Left kidney (tissue), 2 donors: Measurements from ENCODE around the gene ZFAND4. TPM values are rescaled to one million over a fixed set of nuclear protein-coding genes. Genes with fewer than 3 reads are reported as not detected.
"Not testable (repeated sequence)": the region's sequence is repeated elsewhere in the genome, so short reads cannot be mapped to it uniquely, and the experiment has no call there.

Source experiments
- DNase-seq: peaks from one replicate; pipeline ENCODE4 v3.0.0-alpha.2; 2013
- polyA plus RNA-seq: library from polyadenylated mRNA; unstranded; fragments of 120-200 nt; gene quantifications from one replicate; pipeline ENCODE4 v1.2.1, GENCODE V29; 2013; ENCODE audit not compliant: insufficient read length

ZFAND4 gene
- polyA plus RNA-seq, 1 donor: 18.2 TPM

DNA sequence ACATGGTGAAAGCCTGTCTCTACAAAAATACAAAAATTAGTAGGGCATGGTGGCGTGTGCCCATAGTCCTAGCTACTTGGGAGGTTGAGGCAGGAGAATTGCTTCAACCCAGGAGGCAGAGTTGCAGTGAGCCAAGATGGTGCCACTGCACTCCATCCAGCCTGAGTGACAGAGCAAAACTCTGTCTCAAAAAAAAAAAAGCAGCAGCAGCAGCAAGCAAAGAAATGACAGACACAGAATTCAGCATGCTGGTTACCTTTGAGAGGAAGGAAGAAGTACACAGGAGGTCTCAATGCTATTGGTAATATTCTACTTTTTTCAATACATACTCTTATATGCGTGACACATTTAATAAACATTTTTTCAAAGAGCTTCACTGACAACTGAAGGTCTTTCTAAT, 81.3 kb downstream of the ZFAND4 start:
- no peak for DNase-seq

DNA sequence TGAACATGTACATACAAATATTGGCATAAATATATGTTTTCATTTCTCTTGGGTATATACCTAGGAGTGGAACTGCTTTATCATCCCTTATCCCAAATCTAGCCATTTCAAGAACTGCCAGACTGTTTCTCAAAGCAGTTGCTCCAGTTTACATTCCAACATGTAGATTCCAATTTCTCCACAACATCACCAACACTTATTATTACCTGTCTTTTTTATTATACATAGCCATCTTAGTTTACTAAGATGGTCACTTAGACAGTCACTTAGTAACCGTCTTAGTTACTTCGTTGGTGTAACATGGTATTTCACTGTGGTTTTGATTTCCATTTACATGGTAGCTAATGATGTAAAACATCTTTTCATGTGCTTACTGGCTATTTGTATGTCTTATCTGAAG, 82.7 kb downstream of the ZFAND4 start:
- DNase-seq: no peak

DNA sequence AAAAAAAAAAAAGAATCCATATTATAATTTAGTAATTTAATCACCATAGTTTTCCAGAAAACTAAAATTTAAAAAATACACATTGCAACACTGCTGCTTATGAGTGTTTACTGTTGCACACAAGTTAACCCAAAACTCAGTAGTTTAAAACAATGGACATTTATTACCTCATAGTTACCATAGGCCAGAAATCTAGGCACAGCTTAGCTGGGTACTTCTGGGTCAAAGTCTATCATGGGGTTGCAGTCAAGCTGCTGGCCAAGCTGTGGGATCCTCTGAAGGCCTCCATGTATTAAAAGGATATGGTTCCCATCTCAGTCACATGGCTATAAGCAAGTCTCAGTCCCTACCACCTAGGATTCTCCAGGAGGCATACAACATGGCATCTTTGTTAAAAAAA, 83.6 kb downstream of the ZFAND4 start:
- no peak for DNase-seq

DNA sequence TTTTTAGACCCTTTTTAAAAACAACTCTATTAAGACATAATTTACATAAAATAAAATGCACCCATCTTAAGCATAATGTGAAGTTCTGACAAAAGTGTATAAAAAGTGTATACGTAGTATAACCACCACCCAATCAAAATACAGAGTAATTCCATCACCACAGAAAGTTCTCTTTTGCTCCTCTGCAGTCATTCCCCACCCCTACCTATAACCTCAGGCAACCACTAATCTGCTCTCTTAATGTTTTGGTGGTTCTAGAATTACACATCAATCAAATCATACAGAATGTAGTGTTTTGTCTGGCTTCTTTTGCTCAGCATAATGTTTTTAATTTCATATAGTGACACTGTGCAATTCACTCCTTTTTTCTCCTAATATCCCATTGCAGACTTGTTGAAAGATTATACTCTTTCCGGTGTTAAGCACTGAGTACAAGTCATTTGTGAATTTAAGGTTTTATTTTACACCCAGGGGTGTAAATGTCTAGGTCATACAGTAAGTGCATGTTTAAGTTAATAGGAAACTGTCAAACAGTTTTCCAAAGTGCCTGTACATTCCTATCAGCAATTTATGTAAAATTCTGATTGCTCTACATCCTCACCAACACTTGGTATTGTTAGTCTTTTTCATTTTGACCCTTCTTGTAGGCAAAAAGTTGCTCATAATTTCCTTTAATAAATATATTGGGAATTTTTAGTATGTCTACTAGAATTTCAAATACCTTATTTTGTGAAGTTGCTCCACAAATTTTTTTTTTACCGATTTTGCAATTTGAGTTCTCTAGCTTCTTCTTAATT, 86.3 kb downstream of the ZFAND4 start:
- no peak for DNase-seq

DNA sequence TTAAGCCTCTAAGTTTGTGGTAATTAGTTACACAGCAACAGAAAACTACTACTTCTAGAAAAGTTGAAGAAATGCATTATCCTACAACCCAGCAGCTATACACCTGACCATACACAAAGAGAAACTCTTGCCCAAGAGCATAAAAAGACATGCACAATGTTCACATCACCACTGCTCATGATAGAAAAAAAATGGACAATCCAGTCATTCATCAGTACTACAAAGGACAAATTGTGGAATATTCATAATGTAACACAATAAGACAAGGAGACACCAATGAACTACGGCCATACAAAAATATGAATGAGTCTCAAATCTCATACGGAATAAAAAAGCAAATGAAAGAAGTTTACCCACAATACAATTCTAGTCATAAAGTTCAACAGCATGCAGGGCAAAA, 87.4 kb downstream of the ZFAND4 start:
- DNase-seq: no peak

DNA sequence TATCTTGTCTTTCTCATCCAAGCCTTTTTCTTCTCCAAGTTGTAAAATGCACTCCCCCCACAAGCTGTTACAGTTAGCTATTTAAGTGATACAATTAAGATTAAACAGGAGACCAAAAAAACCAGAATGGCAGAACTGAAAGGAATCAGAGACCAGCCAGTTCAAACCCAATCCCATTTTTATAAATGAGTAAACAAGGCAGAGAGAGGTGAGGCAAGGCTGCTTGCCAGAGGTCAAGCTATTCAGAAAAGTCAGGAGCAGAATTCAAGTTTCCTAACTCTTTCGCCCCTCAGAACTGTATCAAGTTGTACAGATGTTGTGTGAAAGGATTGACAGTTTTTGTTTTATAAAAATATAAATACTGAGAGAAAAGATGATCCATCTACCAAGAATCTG, 90.2 kb downstream of the ZFAND4 start:
- no peak for DNase-seq

DNA sequence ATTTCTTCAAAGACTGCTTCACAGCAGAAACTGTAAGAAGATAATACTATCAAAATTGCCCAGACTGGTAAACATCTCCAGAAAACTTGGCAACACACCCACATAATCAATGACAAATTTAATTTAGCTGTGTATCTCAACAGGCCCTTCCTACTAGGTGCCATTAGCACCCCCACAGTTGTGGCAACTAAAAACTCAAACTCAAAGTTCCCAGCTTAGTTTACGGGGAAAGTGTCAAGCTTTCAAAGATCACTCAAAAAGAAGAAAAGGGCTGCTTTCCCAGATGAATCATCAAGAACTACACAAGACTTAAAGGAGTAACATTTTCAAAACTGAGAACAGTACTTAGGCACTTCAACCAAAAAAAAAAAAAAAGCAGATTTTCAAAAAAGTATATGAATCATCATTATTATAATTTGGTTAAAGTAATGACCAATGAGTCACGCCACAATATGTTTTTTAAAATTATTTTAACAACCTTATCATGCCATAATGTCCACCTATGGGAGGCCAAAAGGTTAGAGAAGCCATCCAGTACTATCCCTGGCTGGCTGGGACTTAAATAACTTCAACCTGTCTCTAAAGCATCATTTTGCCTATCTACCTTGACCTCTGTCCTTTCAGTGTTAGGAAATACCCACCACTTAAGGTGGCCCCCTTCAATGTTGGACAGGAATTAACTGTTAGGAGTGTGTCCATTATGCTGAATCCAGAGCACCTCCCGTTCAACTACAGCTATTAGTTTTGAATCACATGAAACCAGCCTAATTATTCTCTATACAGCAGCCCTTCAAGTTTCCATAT, 90.8 kb downstream of the ZFAND4 start:
- DNase-seq: no peak

DNA sequence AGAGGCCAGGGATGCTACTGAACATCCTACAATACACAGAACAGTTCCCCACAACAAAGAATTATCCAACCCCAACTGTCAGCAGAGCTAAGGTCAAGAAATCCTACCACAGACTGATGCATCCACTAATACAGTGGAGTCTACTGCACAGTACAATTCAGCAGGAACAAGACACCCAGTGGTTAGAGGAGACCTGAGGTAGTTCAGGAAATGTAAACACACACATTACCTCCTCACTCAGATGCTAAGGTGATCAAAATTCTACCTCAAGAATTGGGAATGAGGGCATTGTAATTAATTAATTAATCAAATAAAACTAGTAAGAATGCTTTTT, 91.4 kb downstream of the ZFAND4 start:
- DNase-seq: no peak

DNA sequence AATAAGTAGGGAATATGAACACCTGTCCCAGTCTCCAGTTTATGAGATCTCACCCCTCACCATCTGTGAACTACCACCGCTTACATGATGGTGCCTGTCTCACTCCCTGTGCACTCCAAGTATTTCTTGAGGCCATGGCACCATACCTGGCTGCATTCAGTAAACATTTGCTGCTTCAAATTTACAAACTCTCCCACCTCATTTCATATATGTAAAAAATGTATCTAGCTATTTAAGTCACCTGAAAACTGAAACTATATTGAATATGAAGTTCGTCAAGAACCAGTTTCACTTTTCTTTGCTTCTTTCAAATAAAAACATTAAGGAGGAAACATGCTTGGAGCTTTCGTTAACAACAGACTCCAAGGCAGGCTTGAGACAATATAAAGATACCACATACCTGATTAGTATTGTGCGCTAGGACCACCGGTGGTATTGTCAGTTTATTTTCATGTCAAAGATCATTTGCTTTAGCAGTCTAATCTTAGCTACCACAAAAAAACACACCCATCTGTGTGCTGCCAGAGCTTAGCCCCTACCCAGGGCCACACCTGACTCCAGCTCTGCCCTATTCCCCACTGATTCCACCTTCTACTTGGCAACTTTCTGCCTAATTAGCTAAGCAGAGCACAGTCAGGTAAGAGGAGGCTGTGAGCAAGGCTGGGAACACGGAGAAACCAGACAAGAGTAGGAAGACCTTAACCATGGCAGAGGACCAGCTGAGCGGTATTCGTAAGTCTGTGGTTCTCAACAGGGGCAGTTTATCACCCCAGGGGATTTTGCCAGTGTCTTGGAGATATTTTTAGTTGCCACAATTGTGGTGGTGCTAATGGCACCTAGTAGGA, 92.0 kb downstream of the ZFAND4 start:
- no peak for DNase-seq

DNA sequence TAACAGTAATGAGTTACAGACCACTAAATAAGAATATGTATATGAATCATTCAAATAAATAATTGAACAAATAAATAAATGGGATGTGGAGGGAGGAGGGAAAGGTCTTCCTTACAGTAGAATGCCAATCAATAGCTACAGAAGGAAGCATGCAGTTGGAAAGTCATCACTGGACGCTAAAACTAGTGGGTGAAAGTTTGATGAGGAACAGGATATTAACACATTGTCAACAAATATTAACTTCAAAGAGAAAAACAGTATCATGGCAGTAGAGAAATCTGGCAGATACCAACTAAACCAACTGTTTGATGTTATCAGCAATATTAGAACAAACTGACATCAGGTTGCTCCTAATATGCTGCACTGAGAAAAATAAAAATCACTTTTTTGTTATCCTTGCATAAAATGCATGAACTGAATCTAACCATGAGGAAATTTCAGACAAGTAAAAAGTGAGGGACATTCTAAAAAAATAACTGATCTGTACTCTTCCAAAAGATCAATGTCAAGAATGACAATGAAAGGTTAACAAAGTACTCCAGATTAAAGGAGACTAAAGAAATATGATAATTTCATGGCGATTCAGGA, 94.1 kb downstream of the ZFAND4 start:
- no peak for DNase-seq

DNA sequence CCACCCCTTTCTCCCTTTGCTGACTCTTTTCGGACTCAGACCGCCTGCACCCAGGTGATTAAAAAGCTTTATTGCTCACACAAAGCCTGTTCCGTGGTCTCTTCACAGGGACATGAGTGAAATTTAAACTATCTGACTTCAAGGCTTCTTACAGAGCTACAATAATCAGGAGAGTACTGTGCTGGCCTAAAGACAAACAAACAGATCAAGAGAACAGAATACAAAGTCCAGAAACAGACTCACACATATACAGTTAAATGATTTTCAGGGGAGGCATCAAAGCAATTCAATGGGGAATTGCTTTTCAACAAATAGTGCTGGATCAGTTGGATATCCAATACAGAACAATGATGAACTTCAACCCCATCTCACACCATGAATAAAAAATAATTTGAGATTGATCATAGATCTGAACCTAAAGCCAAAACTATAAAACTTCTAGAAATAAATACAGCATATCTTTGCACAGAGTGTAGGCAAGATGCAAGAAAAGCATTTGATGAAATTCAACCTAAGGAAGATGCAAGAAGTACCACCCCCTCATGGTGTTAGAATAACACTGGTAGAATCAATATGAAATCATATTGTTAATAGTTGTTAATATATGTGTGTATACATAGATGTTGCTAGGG, 96.5 kb downstream of the ZFAND4 start:
- no peak for DNase-seq

DNA sequence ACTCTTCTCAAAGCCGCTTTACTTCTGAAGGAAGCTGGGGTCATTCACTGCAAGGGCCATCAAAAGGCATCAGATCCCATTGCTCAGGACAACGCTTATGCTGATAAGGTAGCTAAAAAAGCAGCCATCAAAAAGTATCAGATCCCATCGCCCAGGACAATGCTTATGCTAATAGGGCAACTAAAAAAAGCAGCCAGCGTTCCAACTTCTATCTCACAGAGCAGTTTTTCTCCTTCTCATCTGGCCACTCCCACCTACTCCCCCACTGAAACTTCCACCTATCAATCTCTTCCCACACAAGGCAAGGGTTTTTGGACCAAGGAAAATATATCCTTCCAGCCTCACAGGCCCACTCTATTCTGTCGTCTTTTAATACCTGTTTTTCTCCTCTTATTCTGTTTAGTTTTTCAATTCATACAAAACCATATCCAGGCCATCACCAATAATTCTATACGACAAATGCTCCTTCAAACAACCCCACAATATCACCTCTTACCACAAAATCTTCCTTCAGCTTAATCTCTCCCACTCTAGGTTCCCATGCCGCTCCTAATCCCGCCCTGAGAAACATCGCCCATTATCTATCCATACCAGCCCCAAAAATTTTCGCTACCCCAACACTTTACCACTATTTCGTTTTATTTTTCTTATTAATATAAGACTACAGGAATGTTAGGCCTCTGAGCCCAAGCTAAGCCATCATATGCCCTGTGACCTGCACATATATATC, 97.4 kb downstream of the ZFAND4 start:
- not testable (repeated sequence) for DNase-seq

DNA sequence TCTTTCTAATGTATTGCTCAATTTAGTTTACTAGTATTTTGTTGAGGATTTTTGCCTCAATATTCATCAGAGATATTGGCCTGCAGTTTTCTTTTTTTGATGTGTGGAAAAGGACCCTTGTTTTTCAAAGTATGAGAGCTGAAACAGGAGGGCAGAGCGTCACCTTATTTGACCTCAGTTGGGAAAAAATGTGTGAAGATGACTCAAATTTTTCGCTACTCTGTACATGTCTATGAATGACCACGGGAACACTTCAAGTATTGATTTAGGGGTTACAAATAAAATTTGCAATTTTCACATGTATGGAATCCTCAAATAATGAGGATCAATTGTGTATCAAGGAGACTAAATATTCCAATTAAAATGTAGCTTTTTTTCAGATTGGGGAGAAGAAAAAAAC, 103.1 kb downstream of the ZFAND4 start:
- no peak for DNase-seq

DNA sequence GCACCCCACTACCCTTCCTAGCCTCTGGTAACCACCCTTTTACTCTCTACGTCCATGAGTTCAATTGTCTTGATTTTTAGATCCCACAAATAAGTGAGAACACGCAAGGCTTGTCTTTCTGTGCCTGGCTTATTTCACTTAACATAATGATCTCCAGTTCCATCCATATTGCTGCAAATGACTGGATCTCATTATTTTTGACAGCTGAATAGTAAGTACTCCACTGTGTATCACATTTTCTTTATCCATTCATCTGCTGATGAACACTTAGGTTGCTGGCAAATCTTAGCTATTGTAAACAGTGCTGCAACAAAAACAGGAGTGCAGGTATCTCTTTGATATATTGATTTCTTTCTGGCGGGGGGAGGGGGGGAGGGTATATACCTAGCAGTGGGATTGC, 106.2 kb downstream of the ZFAND4 start:
- DNase-seq: no peak

Other genes with a start within 250 kb of the ZFAND4 start
- gene WASHC2C, start 54.5 kb upstream of the ZFAND4 start, polyA plus RNA-seq: 77.1 TPM
- 55.4 TPM for gene AGAP4, start 174.7 kb upstream of the ZFAND4 start, polyA plus RNA-seq